KMS-11 (cell line): ENCODE measurements around the gene IGFBP1.
"Not testable (repeated sequence)": the region's sequence is repeated elsewhere in the genome, so short reads cannot be mapped to it uniquely, and the experiment has no call there.

ENCODE experiments used
- H2AFZ ChIP-seq: fragments of 200-600 bp; sonication (generic); 2 replicates; pipeline ENCODE4 v1.6.1; 2016; ENCODE audit warnings: antibody characterized with exemption, mixed run types, low read depth
- H3K27ac ChIP-seq: fragments of 200-600 bp; sonication (generic); 2 replicates; pipeline ENCODE4 v1.6.1; 2016; ENCODE audit warnings: mild to moderate bottlenecking, mixed run types
- H3K27me3 ChIP-seq: fragments of 200-600 bp; sonication (generic); 2 replicates; pipeline ENCODE4 v1.6.1; 2017; ENCODE audit warnings: mild to moderate bottlenecking, low read depth, mixed run types, moderate library complexity; ENCODE audit not compliant: insufficient read depth
- H3K36me3 ChIP-seq: fragments of 200-600 bp; sonication (generic); 2 replicates; pipeline ENCODE4 v1.6.1; 2017; ENCODE audit warnings: mild to moderate bottlenecking, mixed run types; ENCODE audit not compliant: insufficient read depth
- H3K4me1 ChIP-seq: fragments of 200-600 bp; sonication (generic); 2 replicates; pipeline ENCODE4 v1.6.1; 2016; ENCODE audit warnings: mild to moderate bottlenecking, low read depth, mixed run types; ENCODE audit not compliant: poor library complexity, severe bottlenecking
- H3K4me2 ChIP-seq: fragments of 200-600 bp; sonication (generic); 2 replicates; pipeline ENCODE4 v1.7.0; 2016; ENCODE audit warnings: mild to moderate bottlenecking, mixed run types
- H3K4me3 ChIP-seq: fragments of 200-600 bp; sonication (generic); IDR thresholded peaks from 2 replicates; pipeline ENCODE4 v1.6.1; 2017; ENCODE audit warnings: low read depth, low read length, mixed read lengths; ENCODE audit not compliant: insufficient read depth
- H3K79me2 ChIP-seq: fragments of 200-600 bp; sonication (generic); 2 replicates; pipeline ENCODE4 v1.6.1; 2016; ENCODE audit warnings: low read depth, mixed run types; ENCODE audit not compliant: insufficient read depth
- H3K9ac ChIP-seq: fragments of 200-600 bp; sonication (generic); 2 replicates; pipeline ENCODE4 v1.6.1; 2016; ENCODE audit warnings: mild to moderate bottlenecking, mixed run types
- H4K20me1 ChIP-seq: fragments of 200-600 bp; sonication (generic); 2 replicates; pipeline ENCODE4 v1.6.1; 2016; ENCODE audit warnings: mild to moderate bottlenecking, mixed run types; ENCODE audit not compliant: insufficient read depth
- TF ChIP-seq, protein P1 (sequence below): fragments of 200-600 bp; sonication (generic); conservative IDR thresholded peaks from 2 replicates; pipeline ENCODE4 v1.6.1; 2017; ENCODE audit warnings: low read depth, mild to moderate bottlenecking, antibody characterized with exemption, low read length, moderate library complexity, mixed read lengths

IGFBP1 gene

DNA sequence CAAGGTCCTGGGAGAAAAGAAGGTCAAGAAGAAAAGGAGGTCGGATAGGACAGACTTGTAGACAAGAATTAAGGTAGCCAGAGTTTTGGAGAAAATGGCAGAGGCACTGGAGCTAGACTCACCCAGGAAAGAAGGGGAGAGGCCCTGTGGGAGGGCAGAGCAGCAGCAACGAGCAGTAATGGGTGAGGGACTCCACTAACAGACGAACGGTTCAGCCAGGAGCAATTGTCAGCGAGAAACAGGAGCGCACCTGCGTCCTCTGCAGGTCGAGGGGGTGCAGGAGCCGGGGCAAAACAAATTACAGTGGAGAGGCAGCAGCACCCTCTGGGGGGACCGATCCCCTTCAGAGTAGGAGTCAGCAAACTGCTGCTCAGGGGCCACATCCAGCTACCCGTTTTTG is 51.3 kb downstream of the IGFBP1 start:
- TF ChIP-seq, protein P1, sequence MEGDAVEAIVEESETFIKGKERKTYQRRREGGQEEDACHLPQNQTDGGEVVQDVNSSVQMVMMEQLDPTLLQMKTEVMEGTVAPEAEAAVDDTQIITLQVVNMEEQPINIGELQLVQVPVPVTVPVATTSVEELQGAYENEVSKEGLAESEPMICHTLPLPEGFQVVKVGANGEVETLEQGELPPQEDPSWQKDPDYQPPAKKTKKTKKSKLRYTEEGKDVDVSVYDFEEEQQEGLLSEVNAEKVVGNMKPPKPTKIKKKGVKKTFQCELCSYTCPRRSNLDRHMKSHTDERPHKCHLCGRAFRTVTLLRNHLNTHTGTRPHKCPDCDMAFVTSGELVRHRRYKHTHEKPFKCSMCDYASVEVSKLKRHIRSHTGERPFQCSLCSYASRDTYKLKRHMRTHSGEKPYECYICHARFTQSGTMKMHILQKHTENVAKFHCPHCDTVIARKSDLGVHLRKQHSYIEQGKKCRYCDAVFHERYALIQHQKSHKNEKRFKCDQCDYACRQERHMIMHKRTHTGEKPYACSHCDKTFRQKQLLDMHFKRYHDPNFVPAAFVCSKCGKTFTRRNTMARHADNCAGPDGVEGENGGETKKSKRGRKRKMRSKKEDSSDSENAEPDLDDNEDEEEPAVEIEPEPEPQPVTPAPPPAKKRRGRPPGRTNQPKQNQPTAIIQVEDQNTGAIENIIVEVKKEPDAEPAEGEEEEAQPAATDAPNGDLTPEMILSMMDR: no peak
- Histone ChIP-seq H3K4me1 (no peaks in the 10 kb centered on the region), H2AFZ (no peak overlapping the region), H4K20me1 (no peaks in the 10 kb centered on the region), H3K9ac (no peak overlapping the region), H3K27ac (no peak overlapping the region), H3K4me3 (no peak overlapping the region), H3K4me2 (no peak overlapping the region), H3K79me2 (no peaks in the 10 kb centered on the region), H3K27me3 (no peaks in the 10 kb centered on the region), H3K36me3 (no peaks in the 10 kb centered on the region)

DNA sequence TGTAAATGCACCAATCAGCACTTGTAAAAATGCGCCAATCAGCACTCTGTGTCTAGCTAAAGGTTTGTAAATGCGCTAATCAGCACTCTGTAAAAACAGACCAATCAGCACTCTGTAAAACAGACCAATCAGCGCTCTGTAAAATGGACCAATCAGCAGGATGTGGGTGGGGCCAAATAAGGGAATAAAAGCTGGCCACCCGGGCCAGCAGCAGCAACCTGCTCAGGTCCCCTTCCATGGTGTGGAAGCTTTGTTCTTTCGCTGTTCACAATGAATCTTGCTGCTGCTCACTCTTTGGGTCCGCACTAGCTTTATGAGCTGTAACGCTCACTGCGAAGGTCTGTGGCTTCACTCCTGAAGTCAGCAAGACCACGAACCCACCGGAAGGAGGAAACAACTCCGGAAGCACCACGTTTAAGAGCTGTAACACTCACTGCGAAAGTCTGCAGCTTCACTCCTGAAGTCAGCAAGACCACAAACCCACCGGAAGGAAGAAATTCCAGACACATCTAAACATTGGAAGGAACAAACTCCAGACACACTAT is 52.0 kb downstream of the IGFBP1 start:
- not testable (repeated sequence) for H3K4me2 ChIP-seq, H4K20me1 ChIP-seq, H3K4me1 ChIP-seq, H3K36me3 ChIP-seq, H2AFZ ChIP-seq, H3K79me2 ChIP-seq, H3K4me3 ChIP-seq, H3K9ac ChIP-seq, H3K27ac ChIP-seq, H3K27me3 ChIP-seq

DNA sequence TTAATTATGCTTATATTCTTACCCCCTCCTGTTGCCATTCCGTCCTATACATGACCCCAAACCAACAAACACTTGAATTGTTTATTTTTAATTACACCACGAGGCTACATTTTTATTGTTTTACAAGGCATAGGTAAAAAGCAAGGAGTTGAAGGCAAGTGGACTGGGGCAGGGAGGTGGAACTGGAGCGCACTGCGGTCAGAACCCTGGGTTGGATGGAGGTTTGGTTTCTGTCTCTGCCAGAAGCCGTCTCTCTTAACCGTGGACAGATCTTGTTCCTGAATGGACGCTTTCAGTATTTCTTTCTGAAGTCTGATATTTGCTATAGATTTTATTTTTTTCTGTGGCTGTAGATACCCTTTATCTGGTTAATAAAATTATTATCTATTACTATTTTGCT is 52.7 kb downstream of the IGFBP1 start:
- no peak overlapping the region for H2AFZ ChIP-seq
- H3K79me2 ChIP-seq: no peaks in the 10 kb centered on the region
- TF ChIP-seq, protein P1: no peak

More for the DNA sequence above, 52.7 kb downstream of the IGFBP1 start:
- H3K4me1 ChIP-seq: no peaks in the 10 kb centered on the region
- no peak overlapping the region for H3K9ac ChIP-seq
- no peak overlapping the region for H3K27ac ChIP-seq
- H3K4me2 ChIP-seq: no peak overlapping the region
- no peak overlapping the region for H3K4me3 ChIP-seq
- no peaks in the 10 kb centered on the region for H4K20me1 ChIP-seq
- no peaks in the 10 kb centered on the region for H3K36me3 ChIP-seq
- no peaks in the 10 kb centered on the region for H3K27me3 ChIP-seq
